ENCODE results near the gene PDE12.

DNA sequence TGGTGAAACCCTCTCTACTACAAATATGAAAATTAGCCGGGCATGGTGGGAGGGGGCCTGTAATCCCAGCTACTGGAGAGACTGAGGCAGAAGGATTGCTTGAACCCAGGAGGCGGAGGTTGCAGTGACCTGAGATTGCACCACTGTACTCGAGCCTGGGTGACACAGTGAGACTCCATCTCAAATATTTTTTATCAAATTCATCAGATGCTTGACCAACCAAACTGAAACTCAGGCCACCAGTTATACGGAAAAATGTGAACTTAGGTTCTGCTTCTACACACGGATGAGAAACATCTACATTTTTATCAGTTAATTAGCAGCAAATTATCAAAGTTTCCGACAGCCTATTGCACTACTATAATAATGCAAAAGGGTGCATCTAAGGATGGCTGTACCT lies 36.2 kb downstream of the PDE12 start:
- TF ChIP-seq CREB1 (IDR thresholded peaks at IDR 0.05) = no peak
- no peak for TF ChIP-seq CTCF (IDR thresholded peaks at IDR 0.05; ENCODE audit: control extremely low read depth in 1 of 3, insufficient read depth in 1 of 3, low read depth in 1 of 3, low read length in 3 of 3)
- no peak for TF ChIP-seq ZNF274 (IDR thresholded peaks at IDR 0.05; ENCODE audit: borderline replicate concordance, extremely low read depth, low read length)
- TF ChIP-seq SRF (IDR thresholded peaks at IDR 0.05; ENCODE audit: low read depth, low read length) = no peak
- TF ChIP-seq POLR2A (IDR thresholded peaks at IDR 0.05; ENCODE audit: control extremely low read depth in 1 of 2, low read depth in 2 of 2, low read length in 2 of 2) = 0 out of 3 replicates have a peak, but pooled peaks of 1 of the 2 experiments have one; percentile 23
- no peak for TF ChIP-seq NRF1 (IDR thresholded peaks at IDR 0.05; ENCODE audit: low read depth, low read length)
- no peak for TF ChIP-seq EGR1 (IDR thresholded peaks at IDR 0.05; ENCODE audit: borderline replicate concordance, low read depth, low read length)
- no peak for TF ChIP-seq EP300 (IDR thresholded peaks at IDR 0.05; ENCODE audit: borderline replicate concordance in 1 of 2, low read depth in 2 of 2, low read length in 2 of 2)

Measured in H1 (cell line).